Transverse colon (tissue), 4 donors: Measurements from ENCODE around the gene LST1. TPM values are rescaled to one million over a fixed set of nuclear protein-coding genes. Genes with fewer than 3 reads are reported as not detected.
"Not testable (repeated sequence)": the region's sequence is repeated elsewhere in the genome, so short reads cannot be mapped to it uniquely, and the experiment has no call there.

ENCODE experiments used
- DNase-seq: peaks from one replicate; pipeline ENCODE4 v3.0.0-alpha.2; 2019
- H3K27ac ChIP-seq, 4 donors: fragments of 200-600 bp; sonication (generic); 2 replicates each; pipeline ENCODE4 v1.5.1; 2016 to 2018; ENCODE audit warnings: inconsistent platforms in 4 of 4
- H3K27me3 ChIP-seq: fragments of 200-600 bp; sonication (generic); 2 replicates; pipeline ENCODE4 v1.5.1; 2017; ENCODE audit warnings: inconsistent platforms
- H3K36me3 ChIP-seq, 4 donors: fragments of 200-600 bp; sonication (generic); 2 replicates each; pipeline ENCODE4 v1.5.1; 2017 to 2019; ENCODE audit warnings: inconsistent platforms in 4 of 4
- H3K4me1 ChIP-seq, 4 donors: fragments of 200-600 bp; sonication (generic); 2 replicates each; pipeline ENCODE4 v1.5.1; 2017 to 2020; ENCODE audit warnings: inconsistent platforms in 4 of 4
- H3K4me3 ChIP-seq, 4 donors: fragments of 200-600 bp; sonication (generic); 1 replicate in 1 of 4; 2 replicates in 3 of 4; pipeline versions ENCODE4 v1.5.1 to v1.6.1; 2017 to 2019; ENCODE audit warnings: inconsistent platforms in 4 of 4
- H3K9me3 ChIP-seq, 2 donors: fragments of 200-600 bp; sonication (generic); 2 replicates each; pipeline ENCODE4 v1.5.1; 2017 to 2019; ENCODE audit warnings: inconsistent platforms in 2 of 2
- CTCF ChIP-seq, 5 experiments: fragments of 200-600 bp in 3 of 5; fragments of 450-650 bp in 2 of 5; sonication (generic) in 3 of 5; IDR thresholded peaks; 1 replicate in 2 of 5; 2 replicates in 3 of 5; pipeline ENCODE4 v1.5.1; 2016 to 2017; ENCODE audit warnings: antibody characterized with exemption in 5 of 5, inconsistent platforms in 3 of 5, mild to moderate bottlenecking in 2 of 5, moderate library complexity in 1 of 5
- EP300 ChIP-seq: sonication (generic); formaldehyde crosslinking; IDR thresholded peaks from one replicate; pipeline ENCODE4 v1.6.1; 2017; ENCODE audit warnings: antibody characterized with exemption, low read depth
- POLR2A ChIP-seq: fragments of 450-650 bp; IDR thresholded peaks from one replicate; pipeline ENCODE4 v1.6.1; 2016; ENCODE audit warnings: antibody characterized with exemption, mild to moderate bottlenecking, moderate library complexity
- POLR2AphosphoS5 ChIP-seq, 3 donors: sonication (generic); formaldehyde crosslinking; IDR thresholded peaks; one replicate each; pipeline ENCODE4 v1.6.1; 2016; ENCODE audit warnings: antibody characterized with exemption in 3 of 3
- WGBS, 2 donors: methylation state at CpG; one replicate each; pipeline ENCODE4 v1.1.5; 2018; ENCODE audit warnings: low coverage in 1 of 2; 5-methylcytosine and 5-hydroxymethylcytosine counted together
- in situ Hi-C, 4 donors: fragments of 200-750 bp; cut with MboI; loops; one replicate each; pipeline versions ENCODE4 v1.15.0 to v1.15.1; 2017; ENCODE audit warnings: low sequenced_read_pairs in 3 of 4, low pct_ligation_motif_present in 1 of 4, low pct_unique_long_range_greater_than_20kb in 1 of 4
- intact Hi-C: fragments of 100-400 bp; cut with DNase I; formaldehyde crosslinking; loops from one replicate; pipeline ENCODE4 v1.15.1; 2023; ENCODE audit warnings: low total_unique reads
- total RNA-seq, 4 donors: library from RNA; depleted of rRNA; stranded (reverse); fragments of >200 nt; gene quantifications; one replicate each; pipeline ENCODE4 v1.1.0, GENCODE V29; 2016

The LST1 gene
- total RNA-seq, 4 donors from 2014 or later = 1.1 to 7.6 (median 1.9) TPM; not detected in 1

GRCh38 chr6:31548544-31548873, 37.6 kb upstream of the LST1 start:
- in situ Hi-C loops = loop anchor here in 3 of 4 donors (5.0 to 10.0 kb wide), 3 partner anchors 46 to 54 kb away; partner anchors contain the start of genes MICB (in 1 of the 3) and NCR3 (in 1 of the 3)
- 94 to 97% methylated on average over 2 of the region's 2 CpGs for WGBS, 2 donors
- no peaks in the 10 kb centered on the region for H3K27me3 ChIP-seq
- intact Hi-C loops = loop anchor here (5.0 kb wide), 1 partner anchor 34 kb away; the partner anchor contains the start of gene LTB
- TF ChIP-seq POLR2A (no peak), CTCF (IDR thresholded peaks at IDR 0.05) (no peak), POLR2AphosphoS5 (IDR thresholded peaks at IDR 0.05) (no peak), EP300 (no peak)
- H3K36me3 ChIP-seq = peaks cover 0 to 1% (median 0%) of the 10 kb centered on the region in 4 donors
- peak overlapping the region; percentile 86 to 92 (median 89) for H3K27ac ChIP-seq
- peaks cover 10 to 23% (median 15%) of the 10 kb centered on the region in 4 donors for H3K4me1 ChIP-seq
- DNase-seq = no peak
- no peaks in the 10 kb centered on the region for H3K9me3 ChIP-seq
- no peak overlapping the region for H3K4me3 ChIP-seq

GRCh38 chr6:31551371-31551770, 34.7 kb upstream of the LST1 start:
- TF ChIP-seq CTCF (IDR thresholded peaks at IDR 0.05) = peak in 4 of 5 experiments; percentile 17 to 39 (median 23)
- H3K36me3 ChIP-seq, in situ Hi-C loops, H3K9me3 ChIP-seq, H3K4me3 ChIP-seq, intact Hi-C loops, H3K27me3 ChIP-seq: not testable (repeated sequence)
- Histone ChIP-seq H3K4me1 (peaks cover 10 to 23% (median 14%) of the 10 kb centered on the region in 4 donors), H3K27ac (peak overlapping the region in 1 of 4 donors; percentile 24)
- WGBS, 2 donors = 55 to 62% methylated on average over 2 to 5 of the region's 5 CpGs
- peak; percentile 54 for DNase-seq

- 77% methylated on average over 3 of the region's 3 CpGs; no CpG with 5 or more reads in 1 of the 2 donors for WGBS, 2 donors
- Histone ChIP-seq H3K4me3 (no peak overlapping the region), H3K27me3 (no peaks in the 10 kb centered on the region), H3K4me1 (peaks cover 0 to 43% (median 7%) of the 10 kb centered on the region in 4 donors), H3K36me3 (peaks cover 0 to 20% (median 6%) of the 10 kb centered on the region in 4 donors), H3K9me3 (no peaks in the 10 kb centered on the region), H3K27ac (no peak overlapping the region)
- TF ChIP-seq POLR2A (no peak), EP300 (no peak), POLR2AphosphoS5 (IDR thresholded peaks at IDR 0.05) (no peak), CTCF (IDR thresholded peaks at IDR 0.05) (no peak)
- in situ Hi-C loops (no loop called here), intact Hi-C loops (no loop called here)
- no peak for DNase-seq
Measured at GRCh38 chr6:31556307-31556706, 29.8 kb upstream of the LST1 start.

- no peak for TF ChIP-seq POLR2A
- no peak for TF ChIP-seq POLR2AphosphoS5 (IDR thresholded peaks at IDR 0.05)
- no peak for TF ChIP-seq EP300
- TF ChIP-seq CTCF (IDR thresholded peaks at IDR 0.05) = no peak
- no peaks in the 10 kb centered on the region for H3K9me3 ChIP-seq
- H3K27me3 ChIP-seq = no peaks in the 10 kb centered on the region
- 60 to 73% methylated on average over 1 to 24 of the region's 24 CpGs for WGBS, 2 donors
- DNase-seq = no peak
- H3K4me3 ChIP-seq = no peak overlapping the region
- H3K4me1 ChIP-seq = peaks cover 0 to 35% (median 7%) of the 10 kb centered on the region in 4 donors
- intact Hi-C loops (no loop called here), in situ Hi-C loops (no loop called here)
- H3K27ac ChIP-seq = peak overlapping the region in 2 of 4 donors; percentile 32 to 57
- H3K36me3 ChIP-seq = peaks cover 0 to 20% (median 6%) of the 10 kb centered on the region in 4 donors
Measured at GRCh38 chr6:31557443-31558317, 28.4 kb upstream of the LST1 start.
